Endothelial cell of umbilical vein (primary cell): ENCODE results near the gene PLXND1. TPM values are rescaled to one million over a fixed set of nuclear protein-coding genes. Genes with fewer than 3 reads are reported as not detected.

ENCODE experiments used
- BruUV-seq: library from RNA; stranded (reverse); fragments of 400-500 nt; replicated peaks from 2 replicates; lab custom pipeline; 2021; lab: Mats Ljungman, UMichigan
- CTCF ChIA-PET: fragments of 300-600, 350-600 bp; sonication (Branson Sonifier 250); formaldehyde crosslinking; loops from one replicate; lab custom pipeline; 2021; ENCODE audit warnings: antibody characterized with exemption, inconsistent platforms; lab: Charles Lee
- POLR2A ChIA-PET: fragments of 300-600, 350-600 bp; sonication (Branson Sonifier 250); formaldehyde crosslinking; loops from one replicate; lab custom pipeline; 2021; ENCODE audit warnings: antibody characterized with exemption, inconsistent platforms; lab: Charles Lee
- DNase-seq: peaks from one replicate; pipeline ENCODE4 v3.0.0-alpha.2; 2011; ENCODE audit warnings: low read depth, low spot score
- FAIRE-seq: peaks from 2 replicates; lab custom pipeline; 2011; peaks lifted over from hg19 to GRCh38; lab: Jason Lieb, UNC
- H2AFZ ChIP-seq: 2 replicates; pipeline ENCODE4 v1.6.0; 2012; ENCODE audit warnings: low read depth, low read length, control low read depth, inconsistent platforms
- H3K27ac ChIP-seq: 2 replicates; pipeline ENCODE4 v1.5.1; 2011; ENCODE audit warnings: low read depth, mild to moderate bottlenecking, control low read depth, low read length, moderate library complexity; ENCODE audit not compliant: insufficient read depth
- H3K27me3 ChIP-seq, 2 experiments: 2 replicates each; pipeline versions ENCODE4 v1.6.0 to v1.6.1; 2011; ENCODE audit warnings: low read length in 2 of 2, mixed read lengths in 1 of 2; ENCODE audit not compliant: control insufficient read depth in 2 of 2, insufficient read depth in 2 of 2
- H3K36me3 ChIP-seq, 2 experiments: 2 replicates in 1 of 2; 3 replicates in 1 of 2; pipeline ENCODE4 v1.5.1; 2011; ENCODE audit warnings: low read length in 2 of 2, mild to moderate bottlenecking in 1 of 2, moderate library complexity in 1 of 2; ENCODE audit not compliant: control insufficient read depth in 2 of 2, insufficient read depth in 2 of 2; ENCODE audit errors: extremely low read depth in 1 of 2
- H3K4me1 ChIP-seq: 3 replicates; pipeline ENCODE4 v1.5.1; 2011; ENCODE audit warnings: mild to moderate bottlenecking, low read length; ENCODE audit not compliant: control insufficient read depth, insufficient read depth; ENCODE audit errors: extremely low read depth
- H3K4me2 ChIP-seq: 2 replicates; pipeline ENCODE4 v1.6.1; 2011; ENCODE audit warnings: low read length, control low read depth, mixed read lengths; ENCODE audit not compliant: insufficient read depth
- H3K4me3 ChIP-seq, 3 experiments: fragments of 200-600 bp in 1 of 3; sonication (generic), shearing (Covaris generic) in 1 of 3; replicated peaks in 1 of 3; 2 replicates each; pipeline ENCODE4 v1.5.1; 2011 to 2016; ENCODE audit warnings: control low read depth in 3 of 3, low read length in 3 of 3, mild to moderate bottlenecking in 2 of 3, inconsistent platforms in 1 of 3, low read depth in 1 of 3, moderate library complexity in 1 of 3; ENCODE audit not compliant: insufficient read depth in 1 of 3
- H3K79me2 ChIP-seq: 2 replicates; pipeline ENCODE4 v1.6.0; 2012; ENCODE audit warnings: low read length, inconsistent platforms; ENCODE audit not compliant: control insufficient read depth, insufficient read depth
- H3K9ac ChIP-seq: replicated peaks from 2 replicates; pipeline ENCODE3; 2011; ENCODE audit warnings: low read length, control low read depth; ENCODE audit not compliant: insufficient read depth; ENCODE audit errors: extremely low read depth
- H3K9me1 ChIP-seq: replicated peaks from 3 replicates; pipeline ENCODE4 v1.6.0; 2011; ENCODE audit warnings: mild to moderate bottlenecking, low read length; ENCODE audit not compliant: control insufficient read depth, insufficient read depth; ENCODE audit errors: extremely low read depth
- H3K9me3 ChIP-seq: replicated peaks from 2 replicates; pipeline ENCODE4 v1.5.1; 2012; ENCODE audit warnings: low read length, inconsistent platforms; ENCODE audit not compliant: control insufficient read depth, insufficient read depth
- H4K20me1 ChIP-seq: replicated peaks from 2 replicates; pipeline ENCODE3; 2011; ENCODE audit warnings: mild to moderate bottlenecking, low read length; ENCODE audit not compliant: control insufficient read depth, insufficient read depth; ENCODE audit errors: extremely low read depth
- EZH2 ChIP-seq: IDR thresholded peaks from 2 replicates; pipeline ENCODE4 v1.6.1; 2012; ENCODE audit warnings: borderline replicate concordance, low read depth, mild to moderate bottlenecking, moderate library complexity, low read length, inconsistent platforms; ENCODE audit not compliant: severe bottlenecking
- GATA2 ChIP-seq: IDR thresholded peaks from 2 replicates; pipeline ENCODE4 v1.7.0; 2011; ENCODE audit warnings: low read depth, mild to moderate bottlenecking, moderate library complexity, mixed read lengths, low read length; ENCODE audit not compliant: insufficient read length, insufficient read depth
- JUN ChIP-seq: IDR thresholded peaks from 2 replicates; pipeline ENCODE4 v1.6.1; 2011; ENCODE audit warnings: borderline replicate concordance, low read depth; ENCODE audit not compliant: insufficient read length, insufficient read depth
- MYC ChIP-seq: IDR thresholded peaks from one replicate; pipeline ENCODE4 v1.6.1; 2011; ENCODE audit warnings: mild to moderate bottlenecking, low read depth, low read length
- POLR2A ChIP-seq: IDR thresholded peaks from 2 replicates; pipeline ENCODE4 v1.6.1; 2012; ENCODE audit warnings: low read depth, mild to moderate bottlenecking, control low read depth, low read length
- POLR2AphosphoS5 ChIP-seq: IDR thresholded peaks from 2 replicates; pipeline ENCODE4 v1.6.1; 2012; ENCODE audit warnings: low read depth, mild to moderate bottlenecking, control low read depth, low read length, moderate library complexity; ENCODE audit not compliant: insufficient read depth
- dilution Hi-C: fragments of 300-500 bp; cut with MboI; formaldehyde crosslinking; loops from one replicate; pipeline ENCODE4 v1.15.0; 2019; ENCODE audit warnings: low sequenced_read_pairs; ENCODE audit not compliant: extremely low pct_ligation_motif_present
- intact Hi-C: fragments of 100-400 bp; cut with micrococcal nuclease; formaldehyde crosslinking; loops from one replicate; pipeline ENCODE4 v1.10.0; 2022
- polyA plus RNA-seq, 4 experiments: library from polyadenylated mRNA; depleted of rRNA in 3 of 4; stranded (reverse) in 3 of 4; unstranded in 1 of 4; fragments of >200 nt; gene quantifications; 2 replicates each; pipeline versions ENCODE4 v1.2.1 to v1.2.3, GENCODE V29; 2011 to 2012; ENCODE audit warnings: missing spikeins in 1 of 4
- total RNA-seq: library from RNA; stranded (reverse); gene quantifications from 2 replicates; pipeline ENCODE4 v1.2.3, GENCODE V29; 2021
- TF ChIP-seq, protein P1 (sequence below), 2 donors: IDR thresholded peaks; 1 replicate in 1 of 2; 2 replicates in 1 of 2; pipeline ENCODE4 v1.5.1; 2011; ENCODE audit warnings: low read length in 2 of 2, mild to moderate bottlenecking in 2 of 2, moderate library complexity in 2 of 2, control low read depth in 1 of 2, inconsistent platforms in 1 of 2, low read depth in 1 of 2; ENCODE audit not compliant: insufficient read depth in 1 of 2; ENCODE audit errors: extremely low read depth in 1 of 2

Gene PLXND1
- total and polyA plus RNA-seq, 2 donors (not counting 3 experiments of a cell fraction or from before 2014, with no cell fraction given): 300 to 834 TPM

DNA sequence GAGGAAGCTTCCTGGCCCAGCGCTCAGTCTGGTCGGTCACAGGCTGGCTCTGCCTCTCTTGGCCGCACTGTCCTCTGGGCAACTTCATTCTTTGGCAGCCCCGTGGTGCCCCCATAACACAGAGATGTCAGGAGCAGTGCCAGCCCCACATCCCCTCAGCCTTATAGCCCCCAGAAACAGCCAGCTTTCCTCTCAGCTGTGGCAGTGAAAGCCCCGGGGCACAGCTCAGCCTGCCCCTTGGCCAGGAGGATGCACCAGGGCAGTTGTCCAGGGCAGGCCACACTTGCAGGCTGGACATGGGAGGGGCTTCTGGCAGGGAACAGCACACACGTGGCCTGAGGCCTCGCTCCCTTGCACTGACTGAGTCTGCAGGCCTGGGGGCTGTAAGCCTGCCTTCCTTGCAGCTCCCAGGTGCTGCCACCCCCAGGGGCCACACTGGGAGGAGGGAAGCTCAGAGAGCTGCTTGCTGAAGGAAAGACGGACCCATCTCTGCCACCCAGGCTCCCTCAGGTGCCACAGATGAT, 88.4 kb downstream of the PLXND1 start:
- no peak for FAIRE-seq
- CTCF ChIA-PET: interaction anchor here (1.2 kb wide), 1 partner anchor 19 kb away, joined by 3 read pairs; no protein-coding TSS in a partner anchor
- TF ChIP-seq MYC (no peak), GATA2 (no peak), JUN (no peak), EZH2 (no peak), POLR2A (no peak), POLR2AphosphoS5 (no peak)
- TF ChIP-seq, protein P1, sequence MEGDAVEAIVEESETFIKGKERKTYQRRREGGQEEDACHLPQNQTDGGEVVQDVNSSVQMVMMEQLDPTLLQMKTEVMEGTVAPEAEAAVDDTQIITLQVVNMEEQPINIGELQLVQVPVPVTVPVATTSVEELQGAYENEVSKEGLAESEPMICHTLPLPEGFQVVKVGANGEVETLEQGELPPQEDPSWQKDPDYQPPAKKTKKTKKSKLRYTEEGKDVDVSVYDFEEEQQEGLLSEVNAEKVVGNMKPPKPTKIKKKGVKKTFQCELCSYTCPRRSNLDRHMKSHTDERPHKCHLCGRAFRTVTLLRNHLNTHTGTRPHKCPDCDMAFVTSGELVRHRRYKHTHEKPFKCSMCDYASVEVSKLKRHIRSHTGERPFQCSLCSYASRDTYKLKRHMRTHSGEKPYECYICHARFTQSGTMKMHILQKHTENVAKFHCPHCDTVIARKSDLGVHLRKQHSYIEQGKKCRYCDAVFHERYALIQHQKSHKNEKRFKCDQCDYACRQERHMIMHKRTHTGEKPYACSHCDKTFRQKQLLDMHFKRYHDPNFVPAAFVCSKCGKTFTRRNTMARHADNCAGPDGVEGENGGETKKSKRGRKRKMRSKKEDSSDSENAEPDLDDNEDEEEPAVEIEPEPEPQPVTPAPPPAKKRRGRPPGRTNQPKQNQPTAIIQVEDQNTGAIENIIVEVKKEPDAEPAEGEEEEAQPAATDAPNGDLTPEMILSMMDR (IDR thresholded peaks at IDR 0.05; ENCODE audit: extremely low read depth in 1 of 2, insufficient read depth in 1 of 2, low read depth in 1 of 2, low read length in 2 of 2): no peak

More for the DNA sequence above, 88.4 kb downstream of the PLXND1 start:
- DNase-seq: no peak
- Histone ChIP-seq H3K4me3 (no peak overlapping the region), H3K4me1 (no peaks in the 10 kb centered on the region), H3K27me3 (no peaks in the 10 kb centered on the region), H4K20me1 (no peaks in the 10 kb centered on the region), H3K36me3 (peaks cover 0 to 10% of the 10 kb centered on the region in 2 experiments), H3K27ac (no peak overlapping the region), H3K79me2 (no peaks in the 10 kb centered on the region), H3K4me2 (no peak overlapping the region), H3K9me3 (no peaks in the 10 kb centered on the region), H3K9ac (no peak overlapping the region), H2AFZ (no peak overlapping the region), H3K9me1 (no peaks in the 10 kb centered on the region)
- POLR2A ChIA-PET: no interaction called here
- intact Hi-C loops (no loop called here), dilution Hi-C loops (no loop called here)
- no TSS peak for BruUV-seq
